Measurements from ENCODE around the gene ELMOD2. TPM values are rescaled to one million over a fixed set of nuclear protein-coding genes. Genes with fewer than 3 reads are reported as not detected.

The ELMOD2 gene
- total and polyA plus RNA-seq, 2 of the 4 experiments (the other 2 are of a cell fraction), result 7.3 to 10.6 TPM

DNA sequence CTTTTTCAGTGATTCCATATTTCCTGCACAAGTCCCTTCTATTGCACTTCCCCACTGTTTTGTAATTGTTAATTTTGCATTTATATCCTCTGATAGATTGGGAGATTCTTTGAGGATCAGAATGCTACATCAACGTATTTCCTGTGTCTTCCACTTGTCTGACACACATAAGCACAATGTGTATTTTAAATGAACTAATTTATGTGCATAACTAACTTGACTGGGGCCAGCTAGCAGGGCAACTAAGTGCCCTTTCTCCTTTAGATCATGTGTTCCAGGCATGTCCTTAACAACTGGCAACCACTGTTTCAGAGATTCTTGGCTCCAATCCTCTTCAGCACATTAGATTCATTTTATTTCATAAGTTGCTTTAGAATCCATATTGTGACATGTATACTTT, 60.5 kb downstream of the ELMOD2 start:
- H3K23ac ChIP-seq (ENCODE audit: low read depth, low read length), result no peak overlapping the region
- no peak overlapping the region for H2AK9ac ChIP-seq (replicated peaks; ENCODE audit: low read depth, low read length, poor library complexity)
- H3K4ac ChIP-seq (ENCODE audit: low read depth, low read length), result no peak overlapping the region
- in situ Hi-C loops (cut with MboI; ENCODE audit: low sequenced_read_pairs) (no loop called here), dilution Hi-C loops (cut with HindIII; ENCODE audit: low sequenced_read_pairs, unreplicated experiment) (no loop called here), intact Hi-C loops (cut with micrococcal nuclease) (no loop called here)
- H4K5ac ChIP-seq (ENCODE audit: low read depth, low read length), result no peak overlapping the region
- H4K20me1 ChIP-seq (ENCODE audit: insufficient read depth, low read length), result no peaks in the 10 kb centered on the region
- H4K8ac ChIP-seq (ENCODE audit: low read depth in 2 of 2, low read length in 2 of 2), result no peak overlapping the region
- no peak overlapping the region for H3K56ac ChIP-seq (ENCODE audit: extremely low read depth, insufficient read depth, low read length)
- TF ChIP-seq, protein P1, sequence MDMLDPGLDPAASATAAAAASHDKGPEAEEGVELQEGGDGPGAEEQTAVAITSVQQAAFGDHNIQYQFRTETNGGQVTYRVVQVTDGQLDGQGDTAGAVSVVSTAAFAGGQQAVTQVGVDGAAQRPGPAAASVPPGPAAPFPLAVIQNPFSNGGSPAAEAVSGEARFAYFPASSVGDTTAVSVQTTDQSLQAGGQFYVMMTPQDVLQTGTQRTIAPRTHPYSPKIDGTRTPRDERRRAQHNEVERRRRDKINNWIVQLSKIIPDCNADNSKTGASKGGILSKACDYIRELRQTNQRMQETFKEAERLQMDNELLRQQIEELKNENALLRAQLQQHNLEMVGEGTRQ (IDR thresholded peaks at IDR 0.05; ENCODE audit: low read depth, low read length), result no peak
- TF ChIP-seq MXI1 (IDR thresholded peaks at IDR 0.05; ENCODE audit: borderline replicate concordance, low read depth, low read length) (no peak), RCOR1 (IDR thresholded peaks at IDR 0.05; ENCODE audit: insufficient replicate concordance, low read length) (no peak), CHD1 (IDR thresholded peaks at IDR 0.05; ENCODE audit: low read depth, low read length) (no peak), MAZ (IDR thresholded peaks at IDR 0.05; ENCODE audit: borderline replicate concordance, low read depth, low read length) (no peak), NFE2L2 (IDR thresholded peaks at IDR 0.05; ENCODE audit: low read depth, low read length) (no peak), CTCF (conservative IDR thresholded peaks at IDR 0.05; ENCODE audit: low read depth, low read length) (no peak), POLR2A (IDR thresholded peaks at IDR 0.05; ENCODE audit: low read depth, low read length) (no peak), RAD21 (IDR thresholded peaks at IDR 0.05; ENCODE audit: low read length) (no peak), SMC3 (IDR thresholded peaks at IDR 0.05; ENCODE audit: low read depth, low read length) (no peak), FOS (IDR thresholded peaks at IDR 0.05; ENCODE audit: low read depth, low read length) (no peak), CEBPB (IDR thresholded peaks at IDR 0.05; ENCODE audit: low read depth, low read length) (no peak), MAFK (IDR thresholded peaks at IDR 0.05; ENCODE audit: low read depth, low read length) (no peak), RFX5 (IDR thresholded peaks at IDR 0.05; ENCODE audit: low read depth, low read length) (no peak)
- TF ChIP-seq, protein P2, sequence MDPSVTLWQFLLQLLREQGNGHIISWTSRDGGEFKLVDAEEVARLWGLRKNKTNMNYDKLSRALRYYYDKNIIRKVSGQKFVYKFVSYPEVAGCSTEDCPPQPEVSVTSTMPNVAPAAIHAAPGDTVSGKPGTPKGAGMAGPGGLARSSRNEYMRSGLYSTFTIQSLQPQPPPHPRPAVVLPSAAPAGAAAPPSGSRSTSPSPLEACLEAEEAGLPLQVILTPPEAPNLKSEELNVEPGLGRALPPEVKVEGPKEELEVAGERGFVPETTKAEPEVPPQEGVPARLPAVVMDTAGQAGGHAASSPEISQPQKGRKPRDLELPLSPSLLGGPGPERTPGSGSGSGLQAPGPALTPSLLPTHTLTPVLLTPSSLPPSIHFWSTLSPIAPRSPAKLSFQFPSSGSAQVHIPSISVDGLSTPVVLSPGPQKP (IDR thresholded peaks at IDR 0.05; ENCODE audit: borderline replicate concordance, low read depth, low read length), result no peak
- H2BK20ac ChIP-seq (ENCODE audit: low read depth, low read length), result no peak overlapping the region
- peaks cover 35% of the 10 kb centered on the region for H3K27me3 ChIP-seq (ENCODE audit: control insufficient read depth, insufficient read depth, low read length)
- H2AK5ac ChIP-seq (ENCODE audit: low read depth, low read length), result no peak overlapping the region
- H3K4me1 ChIP-seq (ENCODE audit: control insufficient read depth, insufficient read depth, low read length), result no peaks in the 10 kb centered on the region
- DNase-seq (no peak), ATAC-seq (ENCODE audit: low read depth) (no peak)
- no peak overlapping the region for H3K27ac ChIP-seq (ENCODE audit: insufficient read depth, low read length)
- ChIA-PET POLR2A (ENCODE audit: unreplicated experiment) (no interaction called here), CTCF (no interaction called here)
- no peak overlapping the region for H3K9ac ChIP-seq (ENCODE audit: low read depth, low read length)
- H3K9me3 ChIP-seq (ENCODE audit: control insufficient read depth, insufficient read depth, low read length), result no peaks in the 10 kb centered on the region
- H2AFZ ChIP-seq (replicated peaks; ENCODE audit: low read length, poor library complexity), result no peak overlapping the region
- no TSS peak for BruUV-seq (replicated peaks)
- no CpG with 5 or more reads among the region's 1 CpG for WGBS, 2 experiments (ENCODE audit: extremely low coverage in 2 of 2, insufficient read length in 1 of 2)
- no peak overlapping the region for H2BK5ac ChIP-seq (ENCODE audit: low read depth, low read length, poor library complexity, severe bottlenecking)
- H3K14ac ChIP-seq (replicated peaks; ENCODE audit: low read depth, low read length), result no peak overlapping the region
- H3K9me1 ChIP-seq (ENCODE audit: insufficient read depth, low read length), result no peaks in the 10 kb centered on the region
- no peak overlapping the region for H3K4me2 ChIP-seq (ENCODE audit: low read depth, low read length)
- H3K4me3 ChIP-seq (ENCODE audit: insufficient read depth, low read depth, low read length), result no peak overlapping the region
- no peaks in the 10 kb centered on the region for H3K36me3 ChIP-seq (ENCODE audit: control insufficient read depth, insufficient read depth, low read length)
- no peak overlapping the region for H3K18ac ChIP-seq (ENCODE audit: low read depth, low read length)
- H3K79me1 ChIP-seq (ENCODE audit: low read depth in 1 of 2, low read length in 2 of 2), result no peaks in the 10 kb centered on the region
- H2BK120ac ChIP-seq (ENCODE audit: low read depth, low read length), result no peak overlapping the region
- H4K91ac ChIP-seq (ENCODE audit: insufficient read depth, low read depth, low read length), result no peak overlapping the region
- H2BK15ac ChIP-seq (ENCODE audit: low read depth, low read length), result no peak overlapping the region
